ENCODE data around the gene CAPN10. TPM values are rescaled to one million over a fixed set of nuclear protein-coding genes. Genes with fewer than 3 reads are reported as not detected.

Gene CAPN10
- total RNA-seq, 1 donor from 2014 or later = 47.8 TPM

DNA sequence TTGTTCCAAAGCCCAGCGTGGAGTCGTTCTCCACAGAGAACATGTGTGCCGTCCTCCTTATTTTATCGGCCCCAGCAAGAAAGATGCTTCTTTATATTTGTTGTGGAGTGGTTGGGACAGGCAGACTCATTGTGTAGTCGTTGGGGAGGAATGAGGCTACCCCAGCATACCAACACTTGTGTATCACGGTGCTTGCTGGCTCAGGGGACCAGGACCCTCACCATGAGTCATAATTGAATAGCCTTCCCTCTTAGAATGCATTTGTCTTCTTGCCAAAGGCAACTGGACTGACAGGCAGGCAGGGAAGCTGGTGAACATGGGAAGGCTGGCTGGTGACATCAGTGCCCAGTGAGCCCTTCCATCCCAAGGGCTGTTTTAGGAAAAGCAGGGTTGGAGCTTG lies 4.7 kb downstream of the CAPN10 start:
- Mint-ChIP-seq H3K9me3 (ENCODE audit: unreplicated experiment) (no peaks in the 10 kb centered on the region), H3K27me3 (ENCODE audit: unreplicated experiment) (peaks cover 7% of the 10 kb centered on the region), H3K36me3 (ENCODE audit: low read depth, unreplicated experiment) (peaks cover 26% of the 10 kb centered on the region), H3K27ac (ENCODE audit: unreplicated experiment) (no peak overlapping the region), H3K4me1 (ENCODE audit: unreplicated experiment) (peaks cover 11% of the 10 kb centered on the region), H3K4me3 (ENCODE audit: unreplicated experiment) (no peak overlapping the region)
- TF ChIP-seq, protein P1, sequence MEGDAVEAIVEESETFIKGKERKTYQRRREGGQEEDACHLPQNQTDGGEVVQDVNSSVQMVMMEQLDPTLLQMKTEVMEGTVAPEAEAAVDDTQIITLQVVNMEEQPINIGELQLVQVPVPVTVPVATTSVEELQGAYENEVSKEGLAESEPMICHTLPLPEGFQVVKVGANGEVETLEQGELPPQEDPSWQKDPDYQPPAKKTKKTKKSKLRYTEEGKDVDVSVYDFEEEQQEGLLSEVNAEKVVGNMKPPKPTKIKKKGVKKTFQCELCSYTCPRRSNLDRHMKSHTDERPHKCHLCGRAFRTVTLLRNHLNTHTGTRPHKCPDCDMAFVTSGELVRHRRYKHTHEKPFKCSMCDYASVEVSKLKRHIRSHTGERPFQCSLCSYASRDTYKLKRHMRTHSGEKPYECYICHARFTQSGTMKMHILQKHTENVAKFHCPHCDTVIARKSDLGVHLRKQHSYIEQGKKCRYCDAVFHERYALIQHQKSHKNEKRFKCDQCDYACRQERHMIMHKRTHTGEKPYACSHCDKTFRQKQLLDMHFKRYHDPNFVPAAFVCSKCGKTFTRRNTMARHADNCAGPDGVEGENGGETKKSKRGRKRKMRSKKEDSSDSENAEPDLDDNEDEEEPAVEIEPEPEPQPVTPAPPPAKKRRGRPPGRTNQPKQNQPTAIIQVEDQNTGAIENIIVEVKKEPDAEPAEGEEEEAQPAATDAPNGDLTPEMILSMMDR (IDR thresholded peaks at IDR 0.05; ENCODE audit: unreplicated experiment) = no peak
- DNase-seq (ENCODE audit: low spot score) = no peak

DNA sequence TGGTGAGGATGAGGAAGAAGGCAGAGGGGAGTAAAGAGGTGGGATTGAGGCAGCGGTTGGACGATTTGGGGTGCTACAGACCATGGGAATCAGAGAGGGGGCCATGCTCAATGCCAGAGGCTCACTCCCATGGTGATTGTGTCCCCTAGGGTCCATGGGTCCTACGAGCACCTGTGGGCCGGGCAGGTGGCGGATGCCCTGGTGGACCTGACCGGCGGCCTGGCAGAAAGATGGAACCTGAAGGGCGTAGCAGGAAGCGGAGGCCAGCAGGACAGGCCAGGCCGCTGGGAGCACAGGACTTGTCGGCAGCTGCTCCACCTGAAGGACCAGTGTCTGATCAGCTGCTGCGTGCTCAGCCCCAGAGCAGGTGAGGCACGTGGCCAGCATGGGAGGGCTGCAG lies 5.2 kb downstream of the CAPN10 start:
- Mint-ChIP-seq H3K36me3 (ENCODE audit: low read depth, unreplicated experiment) (peaks cover 26% of the 10 kb centered on the region), H3K4me3 (ENCODE audit: unreplicated experiment) (no peak overlapping the region), H3K9me3 (ENCODE audit: unreplicated experiment) (no peaks in the 10 kb centered on the region), H3K27ac (ENCODE audit: unreplicated experiment) (no peak overlapping the region), H3K27me3 (ENCODE audit: unreplicated experiment) (peaks cover 7% of the 10 kb centered on the region), H3K4me1 (ENCODE audit: unreplicated experiment) (peaks cover 11% of the 10 kb centered on the region)
- DNase-seq (ENCODE audit: low spot score) = no peak
- TF ChIP-seq, protein P1 (IDR thresholded peaks at IDR 0.05; ENCODE audit: unreplicated experiment) = no peak

DNA sequence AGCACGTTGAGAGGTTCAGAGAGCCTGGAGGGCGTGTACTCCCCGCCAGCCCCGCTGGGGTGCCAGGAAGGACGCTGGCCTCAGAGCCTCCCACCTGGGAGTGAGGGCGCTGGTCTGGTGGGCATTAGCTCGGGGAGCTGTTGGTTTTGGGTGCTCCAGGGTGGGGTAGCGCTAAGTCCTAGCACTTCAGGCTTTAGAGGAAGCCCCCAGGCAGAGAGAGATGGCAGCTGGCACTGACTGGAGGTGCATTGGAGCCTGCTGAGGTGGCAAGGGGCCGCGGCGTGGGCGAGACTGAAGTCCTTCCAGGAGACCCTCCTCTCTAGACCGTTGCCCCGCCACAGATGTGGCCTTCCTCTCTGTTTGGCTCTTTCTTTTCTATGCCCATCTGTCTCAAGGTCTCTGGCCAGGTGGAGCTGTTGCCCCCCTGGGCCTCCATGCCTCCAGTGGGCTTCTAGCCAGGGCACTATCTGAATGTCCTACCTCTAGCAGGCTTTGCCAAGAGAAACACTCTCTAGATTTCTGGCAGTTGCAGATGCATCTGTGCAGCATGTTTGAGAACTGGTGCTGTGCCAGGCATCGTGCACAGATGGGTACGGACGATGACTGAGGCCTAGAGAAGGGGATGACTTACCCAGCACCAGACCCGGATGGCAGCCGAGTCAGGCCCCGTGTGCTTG lies 6.6 kb downstream of the CAPN10 start:
- Mint-ChIP-seq H3K9me3 (ENCODE audit: unreplicated experiment) (no peaks in the 10 kb centered on the region), H3K27me3 (ENCODE audit: unreplicated experiment) (peaks cover 6% of the 10 kb centered on the region), H3K27ac (ENCODE audit: unreplicated experiment) (no peak overlapping the region), H3K4me3 (ENCODE audit: unreplicated experiment) (no peak overlapping the region), H3K36me3 (ENCODE audit: low read depth, unreplicated experiment) (peaks cover 21% of the 10 kb centered on the region), H3K4me1 (ENCODE audit: unreplicated experiment) (peaks cover 1% of the 10 kb centered on the region)
- TF ChIP-seq, protein P1 (IDR thresholded peaks at IDR 0.05; ENCODE audit: unreplicated experiment) = no peak
- no peak for DNase-seq (ENCODE audit: low spot score)

DNA sequence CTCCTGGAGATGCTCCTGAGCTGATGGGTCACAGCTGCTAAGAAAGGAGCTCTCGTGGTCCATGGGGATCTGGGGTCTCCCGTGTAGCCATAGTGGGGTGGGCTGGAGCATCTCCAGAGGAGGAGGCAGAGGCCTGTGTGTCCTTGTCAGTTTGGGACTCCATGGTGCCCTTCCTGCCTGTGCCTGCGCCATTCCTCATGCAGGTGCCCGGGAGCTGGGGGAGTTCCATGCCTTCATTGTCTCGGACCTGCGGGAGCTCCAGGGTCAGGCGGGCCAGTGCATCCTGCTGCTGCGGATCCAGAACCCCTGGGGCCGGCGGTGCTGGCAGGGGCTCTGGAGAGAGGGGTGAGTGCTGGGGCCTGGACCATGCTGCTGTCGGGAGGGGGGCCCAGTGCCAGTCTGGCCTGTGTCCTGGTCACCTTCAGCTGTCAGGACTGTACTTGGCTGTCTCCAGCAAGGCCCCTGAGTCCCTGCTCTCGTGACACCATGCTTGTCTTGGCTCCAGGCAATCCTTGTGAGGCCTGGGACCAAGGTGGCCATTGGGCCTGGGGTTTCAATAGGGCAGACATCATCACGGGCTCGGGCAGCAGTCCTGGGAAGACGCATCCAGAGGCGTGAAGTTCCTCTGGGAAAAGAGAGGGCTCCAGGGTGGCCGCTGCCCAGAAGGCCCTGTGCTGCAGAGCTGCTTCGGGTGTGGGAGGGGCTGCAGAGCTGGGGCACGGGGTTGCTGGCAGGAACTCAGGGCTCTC lies 7.3 kb downstream of the CAPN10 start:
- Mint-ChIP-seq H3K27me3 (ENCODE audit: unreplicated experiment) (peaks cover 3% of the 10 kb centered on the region), H3K4me1 (ENCODE audit: unreplicated experiment) (no peaks in the 10 kb centered on the region), H3K4me3 (ENCODE audit: unreplicated experiment) (no peak overlapping the region), H3K27ac (ENCODE audit: unreplicated experiment) (no peak overlapping the region), H3K36me3 (ENCODE audit: low read depth, unreplicated experiment) (peaks cover 16% of the 10 kb centered on the region), H3K9me3 (ENCODE audit: unreplicated experiment) (no peaks in the 10 kb centered on the region)
- TF ChIP-seq, protein P1 (IDR thresholded peaks at IDR 0.05; ENCODE audit: unreplicated experiment) = no peak
- DNase-seq (ENCODE audit: low spot score) = no peak
